HL-60/S4 treated with phorbol 12-myristate 13-acetate at 8.2 ng/mL for 4 days and 3 days (cell line): ENCODE results near the gene CACNA1B.
"Not testable (repeated sequence)": the region's sequence is repeated elsewhere in the genome, so short reads cannot be mapped to it uniquely, and the experiment has no call there.

Experiments
- in situ Hi-C: fragments of 300-500 bp; cut with MboI; formaldehyde crosslinking; loops from 2 replicates; pipeline ENCODE4 v1.15.0; 2022; ENCODE audit warnings: low sequenced_read_pairs

The CACNA1B gene

GRCh38 chr9:138094028-138094427 lies 216.4 kb downstream of the CACNA1B start:
- in situ Hi-C loops: no loop called here

- in situ Hi-C loops: no loop called here
Observed at GRCh38 chr9:138095813-138096518, 218.4 kb downstream of the CACNA1B start.

DNA sequence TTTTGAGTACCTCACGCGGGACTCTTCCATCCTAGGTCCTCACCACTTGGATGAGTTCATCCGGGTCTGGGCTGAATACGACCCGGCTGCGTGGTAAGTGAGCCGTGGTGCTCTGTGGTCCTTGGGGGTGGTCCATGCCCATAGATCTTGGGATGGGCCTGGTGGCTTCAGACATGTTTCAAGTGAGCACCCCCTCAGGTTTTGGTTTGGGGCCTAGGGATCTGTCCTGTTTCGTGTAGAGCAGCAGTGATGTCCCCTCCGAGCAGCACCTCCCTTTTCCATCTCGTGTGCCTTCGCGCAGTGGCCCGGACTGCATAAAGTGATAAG lies 218.9 kb downstream of the CACNA1B start:
- in situ Hi-C loops: no loop called here

DNA sequence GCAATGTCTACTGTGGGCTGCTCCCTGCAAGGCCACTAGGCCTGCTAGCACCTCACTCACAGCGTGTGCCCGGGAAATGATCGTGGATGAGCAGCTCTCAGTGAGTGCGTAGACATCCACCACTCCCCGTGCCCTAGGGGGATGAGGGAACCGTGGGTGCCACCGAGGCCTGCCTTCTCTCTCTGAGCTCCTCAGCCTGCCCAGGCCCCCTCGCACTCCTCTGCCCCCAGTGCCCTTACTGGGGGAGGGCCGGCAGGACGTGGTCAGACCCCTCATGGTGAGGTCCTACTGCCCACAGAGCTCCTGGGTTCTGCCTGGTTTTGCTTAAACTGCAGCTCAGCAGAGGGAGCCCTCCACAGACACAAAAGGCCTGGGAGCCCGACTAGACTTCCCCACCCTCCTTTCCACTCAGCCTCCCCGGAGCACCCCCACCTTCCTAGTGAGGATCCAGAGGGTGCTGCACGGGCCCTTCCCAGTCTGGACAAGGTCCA lies 220.0 kb downstream of the CACNA1B start:
- in situ Hi-C loops: no loop called here

DNA sequence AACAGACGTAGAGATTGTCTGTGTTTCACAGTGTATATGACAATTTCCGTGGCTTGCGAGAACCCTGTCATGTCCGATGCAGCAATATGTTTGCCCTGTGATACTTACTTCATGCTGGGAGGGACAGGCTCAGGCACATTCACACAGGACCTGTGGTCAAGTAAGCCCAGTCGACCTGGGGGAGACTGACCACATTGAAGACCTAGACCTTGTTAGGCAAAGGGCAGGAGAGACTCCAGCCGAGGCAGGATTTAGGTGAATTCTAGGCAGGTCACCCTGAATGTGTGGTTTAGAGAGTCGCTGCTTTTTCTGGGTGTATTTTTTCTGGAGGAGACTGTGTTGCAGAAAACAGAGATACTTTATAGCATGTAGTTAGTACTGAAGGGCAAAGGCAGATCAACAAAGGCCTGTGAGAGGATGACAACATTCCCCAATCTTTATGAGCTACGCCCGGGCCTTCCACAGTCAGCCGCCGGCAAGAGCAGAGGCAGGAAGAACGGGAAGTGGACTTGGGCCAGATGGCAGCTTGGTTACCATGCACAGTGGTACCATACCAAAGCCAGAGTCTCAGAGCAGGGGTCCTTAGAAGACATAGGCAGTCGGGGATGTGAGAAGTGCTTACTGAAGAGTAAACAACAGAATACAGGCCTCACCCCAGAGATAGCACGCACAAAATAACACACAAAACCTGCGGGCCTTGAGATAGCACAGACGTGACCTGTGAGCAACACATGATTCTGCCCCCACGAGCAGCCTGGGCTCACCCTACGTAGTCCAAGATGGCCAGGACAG lies 220.7 kb downstream of the CACNA1B start:
- in situ Hi-C loops: no loop called here

GRCh38 chr9:138098908-138099791 lies 221.6 kb downstream of the CACNA1B start:
- in situ Hi-C loops: no loop called here

DNA sequence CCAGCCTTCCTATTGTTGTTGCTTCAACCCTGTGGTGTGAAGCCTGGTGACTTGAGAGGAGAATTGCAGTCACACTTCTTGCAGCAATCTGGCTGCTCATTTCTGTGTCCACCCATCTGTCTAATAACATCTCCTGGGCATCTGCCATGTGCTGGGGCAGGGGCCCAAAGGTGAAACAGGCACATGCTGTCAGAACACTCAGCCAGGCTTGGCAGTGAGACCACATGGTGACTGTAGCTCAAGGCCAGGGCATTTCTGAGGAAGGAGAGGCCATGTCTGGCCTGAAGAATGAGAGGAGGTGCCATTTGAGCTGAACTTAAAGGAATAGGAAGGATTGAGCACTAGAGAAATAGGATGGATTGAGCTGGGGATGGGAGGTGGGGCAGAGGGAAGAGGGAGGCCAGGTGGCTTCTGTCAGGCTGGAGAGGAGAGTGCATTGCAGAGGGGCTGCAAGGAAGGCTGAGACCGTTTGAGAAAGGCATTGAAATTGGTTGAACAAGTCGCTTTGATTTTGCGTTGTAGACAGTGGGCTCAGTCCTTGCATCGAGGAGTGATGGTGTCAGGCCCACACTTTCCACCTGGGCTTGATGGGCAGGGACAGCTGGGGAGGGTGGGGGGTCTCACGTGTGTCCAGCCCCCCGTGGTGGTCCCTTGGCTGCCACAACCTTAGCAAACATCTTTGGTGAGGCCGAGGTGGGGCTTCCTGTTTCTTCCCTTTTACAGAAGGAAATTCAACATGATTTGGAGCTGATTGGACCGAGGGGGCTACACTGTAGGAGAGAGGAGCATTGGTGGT lies 222.4 kb downstream of the CACNA1B start:
- in situ Hi-C loops: no loop called here

- in situ Hi-C loops: no loop called here
Observed at GRCh38 chr9:138100711-138101350, 223.2 kb downstream of the CACNA1B start.

GRCh38 chr9:138101444-138102234 lies 224.1 kb downstream of the CACNA1B start:
- in situ Hi-C loops: no loop called here

DNA sequence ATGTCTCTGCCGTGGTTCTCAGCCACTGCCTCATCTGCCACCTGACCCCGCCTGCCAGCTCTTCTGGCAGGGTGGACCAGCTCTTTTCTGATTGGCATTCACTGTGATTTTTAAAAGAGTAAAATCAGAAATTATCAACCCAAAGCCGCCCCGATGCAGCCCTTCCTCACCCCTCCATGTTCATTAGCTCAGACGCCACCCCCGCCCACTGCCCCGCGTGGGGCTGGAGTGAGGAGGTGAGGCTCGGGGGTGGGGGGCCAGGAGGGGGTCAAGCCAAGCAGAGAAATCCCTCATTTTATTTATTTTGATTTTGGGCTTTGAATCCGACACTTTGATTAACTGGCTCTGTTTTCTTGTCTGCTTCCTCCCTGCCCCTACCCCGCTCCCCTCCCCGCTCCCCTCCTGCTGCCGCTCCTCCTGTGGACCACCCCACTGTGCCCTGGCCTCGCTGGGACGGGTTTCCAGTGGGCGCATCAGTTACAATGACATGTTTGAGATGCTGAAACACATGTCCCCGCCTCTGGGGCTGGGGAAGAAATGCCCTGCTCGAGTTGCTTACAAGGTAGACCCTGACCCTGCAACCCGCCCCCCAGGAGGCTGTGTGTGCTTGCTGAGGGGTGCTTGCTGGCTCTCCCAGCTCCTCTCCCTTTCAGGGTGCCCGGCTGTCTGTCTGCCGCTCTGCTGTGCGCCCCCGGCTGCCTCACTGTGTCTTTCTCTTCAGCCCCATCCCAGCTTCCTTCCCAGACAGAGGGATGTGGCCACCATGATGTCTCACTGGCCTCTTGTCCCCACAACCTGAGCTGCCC lies 224.9 kb downstream of the CACNA1B start:
- in situ Hi-C loops: no loop called here

DNA sequence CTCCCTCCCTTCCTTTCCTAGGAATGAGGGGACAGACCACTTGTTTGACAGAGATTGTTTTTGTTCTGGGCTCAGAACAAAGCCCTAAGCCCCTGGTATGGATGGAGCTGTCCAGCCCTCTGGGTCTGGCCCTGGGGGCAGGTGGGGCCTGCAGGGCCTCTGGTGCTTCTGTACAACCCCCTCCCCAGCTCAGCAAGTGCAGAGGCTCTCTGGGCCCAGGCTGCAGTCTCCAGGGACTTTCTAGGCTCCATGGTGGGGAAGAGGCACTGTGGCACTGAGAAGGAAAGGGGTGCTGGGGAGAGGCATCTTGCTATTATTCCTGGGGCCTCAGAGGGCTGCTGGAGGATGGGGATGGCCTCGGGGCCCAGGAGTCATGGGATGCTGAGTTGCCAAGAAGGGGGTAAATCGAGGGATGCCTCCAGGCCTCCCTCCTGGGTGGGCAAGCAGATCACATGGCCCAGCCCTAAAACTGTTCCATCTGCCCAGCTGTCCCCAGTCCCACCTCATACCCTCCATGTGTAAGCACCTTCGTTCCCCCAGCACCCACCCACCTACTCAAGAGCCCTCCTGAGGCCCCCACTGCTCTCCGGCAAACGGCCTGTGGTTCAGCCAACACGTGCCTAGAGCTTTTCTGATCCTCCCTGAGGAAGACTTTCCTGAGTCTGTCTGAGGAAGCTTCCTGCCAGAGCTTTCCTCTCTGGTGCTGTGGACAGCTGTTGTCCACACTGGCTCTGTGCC lies 225.7 kb downstream of the CACNA1B start:
- in situ Hi-C loops: no loop called here

DNA sequence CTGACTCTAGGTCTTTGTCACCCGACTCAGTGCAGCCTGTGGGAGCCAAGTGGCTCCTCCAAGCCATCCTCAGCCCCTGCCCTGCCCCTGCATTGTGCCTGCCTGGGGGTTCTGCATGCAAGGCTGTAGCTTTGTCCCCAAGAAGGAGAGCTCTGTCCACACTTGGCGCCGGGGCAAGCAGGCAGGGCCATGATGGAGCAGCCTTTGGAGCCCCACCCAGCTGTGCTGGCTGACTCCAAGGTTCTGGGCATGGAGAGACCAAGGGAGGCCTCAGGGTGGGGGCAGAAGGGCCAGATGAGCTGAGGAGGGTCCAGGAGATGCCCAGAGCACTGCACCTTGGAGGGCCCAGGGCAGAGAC lies 226.2 kb downstream of the CACNA1B start:
- in situ Hi-C loops: no loop called here

DNA sequence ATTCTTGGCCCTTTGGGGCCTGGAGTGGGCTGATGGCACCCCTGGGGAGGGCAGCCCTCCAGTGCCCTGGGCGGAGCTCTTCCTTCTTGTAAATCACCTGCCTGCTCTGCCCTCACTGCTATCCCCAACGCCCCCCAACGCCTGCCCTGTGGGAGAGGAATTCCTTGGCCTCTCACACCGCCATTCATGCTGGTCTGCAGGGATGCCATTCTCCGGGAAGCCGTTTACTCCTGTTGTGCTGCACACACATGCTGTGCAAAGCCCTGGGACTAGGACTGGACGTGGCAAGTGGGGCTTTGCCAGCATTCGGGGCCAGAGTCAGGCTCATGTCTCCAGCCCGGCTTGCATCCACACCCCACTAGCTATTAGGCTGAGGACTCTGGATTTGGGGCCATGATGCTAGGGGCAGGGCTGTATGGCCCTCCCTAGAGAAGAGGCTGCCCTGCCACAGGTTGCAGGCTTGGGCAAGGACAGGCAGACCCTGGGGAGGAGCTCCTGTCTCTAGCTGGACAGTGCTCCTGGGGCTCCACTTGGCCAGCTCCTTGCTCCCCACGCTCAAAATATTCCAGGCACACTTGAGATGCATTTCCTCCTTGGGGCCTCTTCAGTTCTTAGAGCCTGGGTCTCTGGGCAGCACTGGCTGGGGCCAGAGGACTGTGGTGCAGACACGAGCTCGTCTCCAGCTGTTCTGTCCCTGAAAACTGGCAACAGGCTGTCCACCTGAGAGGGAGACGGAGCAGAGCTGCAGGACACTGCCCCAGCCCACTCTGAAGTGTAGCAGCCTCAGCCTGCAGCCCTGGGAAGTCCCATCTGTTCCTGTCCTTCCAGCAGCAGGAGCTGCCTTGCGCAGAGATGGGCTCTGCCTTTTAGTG lies 226.9 kb downstream of the CACNA1B start:
- in situ Hi-C loops: no loop called here

GRCh38 chr9:138105123-138105415 lies 227.5 kb downstream of the CACNA1B start:
- in situ Hi-C loops: no loop called here

DNA sequence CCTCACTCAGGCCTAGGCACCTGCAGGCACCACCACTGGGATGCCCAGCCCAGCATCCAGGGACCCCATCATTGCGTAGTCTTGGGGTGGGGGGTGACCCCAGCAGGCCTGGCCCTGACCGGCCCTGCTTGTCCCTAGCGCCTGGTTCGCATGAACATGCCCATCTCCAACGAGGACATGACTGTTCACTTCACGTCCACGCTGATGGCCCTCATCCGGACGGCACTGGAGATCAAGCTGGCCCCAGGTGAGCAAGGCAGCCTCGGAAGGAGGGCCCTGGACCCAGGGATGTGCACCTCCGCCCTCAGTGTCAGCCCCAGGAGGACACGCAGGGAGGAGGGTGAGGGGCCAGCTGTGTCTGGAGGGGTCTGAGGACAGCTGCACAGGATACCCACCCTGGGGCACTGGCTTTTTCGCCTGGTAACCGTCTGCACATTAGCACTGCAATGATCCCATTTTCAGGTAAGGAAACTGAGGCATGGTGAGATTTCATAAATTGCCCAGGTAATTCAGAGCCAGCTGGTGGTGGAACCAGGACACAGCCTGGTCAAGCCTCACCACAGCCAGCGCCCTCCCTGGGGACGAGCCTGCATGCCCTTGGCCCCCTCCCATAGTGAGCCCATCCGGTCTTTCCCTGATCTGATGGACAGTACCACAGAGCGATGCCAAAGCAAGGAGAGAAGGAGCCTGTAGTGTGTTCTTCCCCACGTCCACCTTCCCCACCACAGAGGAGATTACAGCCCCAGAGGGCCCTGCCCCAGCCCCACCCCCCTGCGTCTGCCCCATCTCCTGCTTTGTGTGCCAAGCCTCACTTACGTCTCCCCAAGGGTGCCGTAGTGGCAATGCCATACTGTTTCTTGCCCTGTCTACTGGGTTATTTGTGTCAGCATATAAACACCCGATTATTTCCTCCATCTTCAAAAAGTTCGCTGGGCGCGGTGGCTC lies 228.3 kb downstream of the CACNA1B start:
- in situ Hi-C loops: no loop called here

DNA sequence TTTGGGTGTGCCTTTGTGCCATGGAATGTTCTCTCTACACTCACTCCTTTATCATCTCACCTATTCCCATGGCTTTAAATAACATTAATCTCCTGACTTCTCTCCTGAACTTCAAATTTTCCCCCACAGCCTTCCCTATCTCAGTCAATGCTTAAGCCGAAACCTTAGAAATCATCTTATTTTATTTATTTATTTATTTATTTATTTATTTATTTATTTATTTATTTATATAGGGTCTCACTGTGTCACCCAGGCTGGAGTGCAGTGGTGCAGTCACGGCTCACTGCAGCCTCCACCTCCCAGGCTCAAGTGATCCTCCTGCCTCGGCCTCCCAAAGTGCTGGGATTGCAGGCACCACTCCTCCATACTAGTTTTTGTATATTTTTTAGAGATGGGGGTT lies 229.5 kb downstream of the CACNA1B start:
- in situ Hi-C loops: not testable (repeated sequence)
